Sciatic nerve (tissue), 2 donors: ENCODE measurements around the gene PLEKHG2. TPM values are rescaled to one million over a fixed set of nuclear protein-coding genes. Genes with fewer than 3 reads are reported as not detected.
"Not testable (repeated sequence)": the region's sequence is repeated elsewhere in the genome, so short reads cannot be mapped to it uniquely, and the experiment has no call there.

ENCODE experiments used
- ATAC-seq: fragments of 200-7000 bp; cut with Tn5 transposase; one replicate; pipeline ENCODE4 v1.9.1; 2020; ENCODE audit warnings: mild to moderate bottlenecking, moderate library complexity
- DNase-seq: peaks from one replicate; pipeline ENCODE4 v3.0.0-alpha.2; 2020; ENCODE audit warnings: low spot score
- intact Hi-C: fragments of 100-400 bp; cut with DNase I; formaldehyde crosslinking; loops from one replicate; pipeline ENCODE4 v1.14.2; 2022
- total RNA-seq: library from RNA; stranded (reverse); fragmentation: NEBNext Ultra II Directional; extraction: Animal tissue kit (Norgen Biotek cat#: 25700); gene quantifications from one replicate; pipeline ENCODE4 v1.2.1, GENCODE V29; 2021
- donor health status: DM: no; HTN: no; CAD: no.
- donor health status: DM: no; HTN: no; CAD: no.

PLEKHG2 gene
- total RNA-seq, 1 donor from 2014 or later: 89.2 TPM

DNA sequence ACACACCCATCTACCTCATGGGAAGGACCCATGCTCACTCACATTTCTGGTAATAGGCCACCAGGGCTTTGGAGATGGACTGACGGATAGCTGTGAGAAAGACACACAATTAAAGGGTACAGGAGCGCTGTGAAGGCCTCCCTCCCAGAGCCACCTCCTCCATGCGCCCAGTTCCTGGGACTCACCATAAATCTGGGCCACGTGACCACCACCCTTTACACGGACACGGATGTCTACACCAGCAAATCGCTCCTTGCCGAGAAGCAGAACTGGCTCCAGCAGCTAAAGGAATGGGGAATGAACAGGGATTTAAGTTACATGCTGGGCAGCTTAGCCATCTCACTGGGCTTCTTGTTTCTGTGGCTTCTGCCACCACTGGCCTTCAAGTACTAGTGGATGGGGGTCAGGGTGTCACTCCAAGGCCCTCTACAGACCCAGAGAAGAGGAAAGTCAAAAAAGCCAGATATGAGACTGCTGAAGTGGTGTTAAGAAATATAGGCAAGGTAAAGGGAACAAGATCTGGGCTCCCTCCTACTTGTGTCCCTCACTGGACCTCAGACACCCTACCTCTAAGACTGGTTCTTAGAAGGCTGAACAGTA is 21.1 kb downstream of the PLEKHG2 start:
- DNase-seq: no peak
- intact Hi-C loops: no loop called here
- ATAC-seq: no peak

- ATAC-seq: no peak
- intact Hi-C loops: no loop called here
- DNase-seq: no peak
Measured at GRCh38 chr19:39434123-39435076, 21.9 kb downstream of the PLEKHG2 start.

- ATAC-seq (peak; percentile 99), DNase-seq (peak; percentile 99)
- intact Hi-C loops: no loop called here
Measured at GRCh38 chr19:39435499-39436349, 23.3 kb downstream of the PLEKHG2 start, which contains the start of gene RPS16. TSS of gene RPS16 (minus strand) at chr19:39435949. CDS start at chr19:39435895, 54 bp downstream.

DNA sequence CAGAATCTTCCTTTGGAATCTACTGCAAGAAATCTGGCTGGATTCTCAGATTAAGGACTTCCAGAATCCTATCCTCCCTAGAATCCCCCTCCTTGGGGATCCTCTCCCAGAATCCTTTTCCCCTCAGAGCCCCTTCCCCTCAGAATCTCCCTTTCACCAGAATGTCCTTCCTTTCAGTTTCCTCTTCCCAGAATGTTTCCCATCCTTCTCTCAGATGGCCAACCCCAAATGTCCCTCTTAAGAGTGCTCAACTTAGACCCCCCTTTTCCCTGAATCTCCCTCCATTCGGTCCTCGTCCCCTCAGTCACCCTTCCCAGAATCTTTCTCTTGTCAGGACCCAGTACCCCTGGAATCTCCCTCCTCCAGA is 23.9 kb downstream of the PLEKHG2 start:
- DNase-seq: no peak
- intact Hi-C loops: no loop called here
- ATAC-seq: no peak

DNA sequence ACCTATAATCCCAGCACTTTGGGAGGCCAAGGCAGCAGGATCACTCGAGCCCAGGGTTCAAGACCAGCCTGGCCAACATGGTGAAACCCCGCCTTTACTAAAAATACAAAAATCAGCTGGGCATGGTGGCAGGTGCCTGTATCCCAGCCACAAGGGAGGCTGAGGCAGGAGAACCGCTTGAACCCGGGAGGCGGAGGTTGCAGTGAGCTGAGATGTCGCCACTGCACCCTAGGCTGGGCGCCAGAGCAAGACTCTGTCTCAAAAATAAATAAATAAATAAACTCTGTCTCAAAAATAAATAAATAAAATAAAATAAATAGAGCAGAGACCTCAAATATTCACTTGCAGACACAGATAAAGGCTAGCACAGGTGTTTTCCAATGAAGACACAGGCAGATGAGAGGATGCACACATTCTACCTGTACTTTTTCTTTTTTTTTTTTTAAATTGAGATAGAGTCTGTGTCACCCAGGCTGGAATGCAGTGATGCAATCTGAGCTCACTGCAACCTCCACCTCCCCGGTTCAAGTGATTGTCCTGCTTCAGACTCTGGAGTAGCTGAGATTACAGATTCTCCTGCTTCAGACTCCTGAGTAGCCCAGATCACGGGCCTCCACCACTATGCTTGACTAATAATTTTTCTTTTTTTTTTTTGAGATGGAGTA is 25.9 kb downstream of the PLEKHG2 start:
- DNase-seq (no peak), ATAC-seq (no peak)
- intact Hi-C loops: no loop called here

DNA sequence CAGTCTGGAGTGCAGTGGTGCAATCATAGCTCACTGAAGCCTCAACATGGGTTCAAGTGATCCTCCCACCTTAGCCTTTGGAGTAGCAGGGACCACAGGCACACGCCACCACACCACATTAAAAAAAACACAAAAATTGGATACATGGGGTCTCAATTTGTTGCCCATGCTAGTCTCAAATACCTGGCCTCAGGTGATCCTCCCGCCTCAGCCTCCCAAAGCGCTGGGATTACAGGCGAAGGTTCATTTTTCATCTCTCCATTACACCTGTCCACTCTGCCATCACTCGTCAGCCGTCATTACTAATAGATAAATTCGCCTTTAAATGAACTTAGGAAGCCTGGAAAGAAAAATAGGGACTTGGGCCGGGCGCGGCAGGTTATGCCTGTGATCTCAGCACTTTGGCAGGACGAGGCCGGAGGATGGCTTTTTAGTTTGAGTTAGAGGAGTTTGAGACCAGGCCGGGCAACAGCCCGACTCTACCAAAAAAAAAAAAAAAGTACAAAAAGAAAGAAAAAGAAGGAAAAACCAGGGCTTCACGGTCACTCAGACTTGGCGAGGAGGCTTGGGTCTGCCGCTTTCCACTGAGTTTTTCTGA is 32.2 kb downstream of the PLEKHG2 start:
- ATAC-seq (peak; percentile 29), DNase-seq (no peak)
- intact Hi-C loops: no loop called here

- ATAC-seq (peak; percentile 99), DNase-seq (peak; percentile 98)
- intact Hi-C loops: no loop called here
Measured at GRCh38 chr19:39445196-39446111, 33.0 kb downstream of the PLEKHG2 start, which contains the start of gene SUPT5H. TSS of gene SUPT5H (plus strand) at chr19:39445582. CDS start at chr19:39445891, 309 bp downstream.

GRCh38 chr19:39446365-39447084 is 34.1 kb downstream of the PLEKHG2 start:
- no peak for DNase-seq
- intact Hi-C loops: no loop called here
- ATAC-seq: no peak

- no peak for ATAC-seq
- DNase-seq: no peak
- intact Hi-C loops: no loop called here
Measured at GRCh38 chr19:39448271-39448670, 35.8 kb downstream of the PLEKHG2 start.

DNA sequence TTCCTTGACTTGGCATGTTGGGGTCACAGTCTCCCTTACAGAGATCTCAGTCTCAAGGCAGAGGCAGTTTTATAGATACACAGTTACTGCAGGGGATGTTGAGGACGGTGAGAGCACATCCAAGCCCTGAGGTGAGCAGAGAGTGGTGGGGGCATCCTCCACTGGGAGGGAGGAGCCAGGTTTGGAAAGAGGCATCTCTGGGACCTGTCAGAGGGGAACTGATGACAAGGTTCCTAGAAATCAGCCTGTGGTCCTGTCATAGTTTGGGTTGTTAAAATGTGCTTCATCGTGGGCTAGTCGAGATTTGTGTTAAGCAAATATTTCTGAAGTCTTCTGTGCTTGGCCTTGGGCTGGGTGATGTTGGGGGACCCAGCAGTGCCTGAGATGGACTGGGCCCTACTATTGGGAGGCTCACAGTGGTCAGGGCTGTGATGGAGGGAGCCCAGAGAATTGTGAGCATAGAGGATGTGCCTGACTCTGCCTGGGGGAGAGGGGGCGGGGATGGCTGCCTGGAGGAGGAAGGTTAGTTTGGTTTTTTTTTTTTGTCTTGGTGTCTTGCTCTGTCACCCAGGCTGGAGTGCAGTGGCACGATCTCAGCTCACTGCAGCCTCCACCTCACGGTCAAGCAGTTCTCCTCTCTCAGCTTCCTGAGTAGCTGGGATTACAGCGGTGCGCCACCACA is 36.8 kb downstream of the PLEKHG2 start:
- ATAC-seq (no peak), DNase-seq (no peak)
- intact Hi-C loops: no loop called here

DNA sequence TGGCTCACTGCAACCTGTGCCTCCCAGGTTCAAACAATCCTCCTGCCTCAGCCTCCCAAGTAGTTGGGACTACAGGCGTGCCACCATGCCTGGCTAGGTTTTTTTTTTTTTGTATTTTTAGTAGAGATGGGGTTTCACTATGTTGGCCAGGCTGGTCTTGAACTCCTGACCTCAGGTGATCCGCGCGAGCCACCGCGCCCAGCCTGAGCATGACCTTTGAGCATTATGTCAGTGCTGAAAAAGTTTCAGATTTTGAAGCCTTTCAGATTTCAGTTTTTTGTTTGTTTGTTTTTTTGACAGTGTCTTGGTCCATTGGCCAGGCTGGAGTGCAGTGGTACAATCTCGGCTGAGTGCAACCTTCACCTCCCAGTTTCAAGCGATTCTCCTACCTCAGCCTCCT is 38.8 kb downstream of the PLEKHG2 start:
- DNase-seq, ATAC-seq, intact Hi-C loops: not testable (repeated sequence)

DNA sequence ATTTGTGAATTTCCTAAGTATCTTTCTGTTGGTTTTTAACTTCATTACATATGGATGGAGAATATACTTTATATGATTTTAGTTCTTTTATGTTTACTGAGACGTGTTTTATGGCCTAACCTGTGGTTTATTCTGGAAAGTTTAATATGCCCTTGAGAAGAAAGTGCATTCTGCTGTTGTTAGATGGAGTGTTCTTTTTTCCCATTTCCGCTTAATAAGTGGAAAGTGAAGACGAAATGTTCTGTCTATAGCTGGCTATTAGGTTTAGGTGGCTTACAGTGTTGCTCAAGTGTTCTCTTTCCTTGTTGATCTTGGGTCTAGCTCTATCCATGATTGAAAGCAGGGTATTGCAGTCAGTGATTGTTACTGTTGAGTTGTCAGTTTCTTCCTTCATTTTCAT is 50.9 kb downstream of the PLEKHG2 start:
- intact Hi-C loops: no loop called here
- ATAC-seq: no peak

GRCh38 chr19:39465956-39466747 is 53.7 kb downstream of the PLEKHG2 start:
- no peak for DNase-seq
- intact Hi-C loops: no loop called here
- ATAC-seq: no peak

More for the DNA sequence above, 50.9 kb downstream of the PLEKHG2 start:
- no peak for DNase-seq

DNA sequence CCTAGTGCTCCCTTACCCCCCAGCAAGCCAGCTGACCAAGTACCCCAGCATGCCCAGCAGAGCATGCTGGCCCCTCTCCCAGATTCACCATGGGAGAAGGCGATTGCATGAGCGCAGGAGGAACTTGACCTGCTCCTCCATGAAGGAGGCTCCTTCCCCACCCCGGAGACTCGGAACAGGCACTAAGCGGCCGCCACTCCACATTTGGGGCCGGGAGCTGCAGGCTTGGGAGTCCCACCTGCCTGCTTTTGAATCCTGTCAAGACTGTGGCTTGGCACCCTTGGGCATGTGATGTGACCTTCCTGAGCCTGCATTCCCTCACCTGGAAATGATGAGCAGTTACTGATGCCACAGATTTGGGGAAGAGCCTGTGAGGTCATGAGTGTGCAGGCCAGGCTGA is 55.5 kb downstream of the PLEKHG2 start:
- ATAC-seq: no peak
- intact Hi-C loops: no loop called here
- no peak for DNase-seq

DNA sequence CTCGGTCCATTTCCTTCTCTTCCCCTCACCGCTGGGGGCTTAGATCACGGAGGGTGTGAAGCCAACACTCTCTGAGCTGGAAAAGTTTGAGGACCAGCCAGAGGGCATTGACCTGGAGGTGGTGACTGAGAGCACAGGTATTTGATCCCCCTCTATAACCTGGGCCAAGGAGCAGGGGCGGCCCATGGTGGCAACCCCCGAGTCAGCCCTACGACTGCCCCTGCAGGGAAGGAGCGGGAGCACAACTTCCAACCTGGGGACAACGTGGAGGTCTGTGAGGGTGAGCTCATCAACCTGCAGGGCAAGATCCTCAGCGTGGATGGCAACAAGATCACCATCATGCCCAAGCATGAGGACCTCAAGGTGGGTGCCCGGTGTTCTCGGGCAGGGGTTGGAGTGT is 56.6 kb downstream of the PLEKHG2 start:
- intact Hi-C loops: no loop called here
- DNase-seq: no peak
- ATAC-seq: no peak

- DNase-seq (no peak), ATAC-seq (no peak)
- intact Hi-C loops: no loop called here
Measured at GRCh38 chr19:39469567-39469966, 57.1 kb downstream of the PLEKHG2 start.
